Measurements from ENCODE around the gene SPON1. TPM values are rescaled to one million over a fixed set of nuclear protein-coding genes. Genes with fewer than 3 reads are reported as not detected.

Gene SPON1
- total RNA-seq, 4 donors from 2014 or later = 42.6 to 74.0 (median 56.1) TPM

DNA sequence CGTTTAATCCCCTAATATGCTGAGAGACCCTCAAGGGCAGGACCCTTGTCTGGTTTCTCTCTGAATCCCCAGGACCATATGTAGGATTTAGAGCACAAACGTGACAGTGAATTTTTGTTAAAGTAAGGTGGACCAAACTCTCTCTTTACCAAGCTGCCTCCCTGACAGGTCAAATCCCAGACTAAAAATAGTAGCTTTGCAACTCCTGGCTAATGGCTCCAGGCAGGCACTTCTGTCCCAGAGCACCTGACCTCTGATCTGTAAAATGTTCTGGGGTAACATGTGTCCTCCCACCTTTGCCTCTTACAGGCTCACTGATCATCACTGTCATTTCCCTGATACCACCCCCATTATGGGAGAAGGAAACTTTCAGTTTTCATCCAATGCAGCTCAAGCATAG lies 152.3 kb downstream of the SPON1 start:
- intact Hi-C loops (cut with DNase I; ENCODE audit: low total_unique reads) = no loop called here
- no peak overlapping the region for H3K27ac ChIP-seq
- H3K36me3 ChIP-seq = no peaks in the 10 kb centered on the region
- peaks cover 0 to 13% (median 7%) of the 10 kb centered on the region in 4 donors for H3K4me1 ChIP-seq
- no peak overlapping the region for H3K4me3 ChIP-seq
- no peaks in the 10 kb centered on the region for H3K9me3 ChIP-seq
- no peak for DNase-seq
- in situ Hi-C loops (cut with MboI; ENCODE audit: low pct_ligation_motif_present in 1 of 4, low pct_unique_long_range_greater_than_20kb in 1 of 4, low sequenced_read_pairs in 3 of 4) = no loop called here
- WGBS, 2 donors (ENCODE audit: low coverage in 1 of 2) = 78% methylated on average over 2 of the region's 2 CpGs; no CpG with 5 or more reads in 1 of the 2 donors
- TF ChIP-seq, protein P1, sequence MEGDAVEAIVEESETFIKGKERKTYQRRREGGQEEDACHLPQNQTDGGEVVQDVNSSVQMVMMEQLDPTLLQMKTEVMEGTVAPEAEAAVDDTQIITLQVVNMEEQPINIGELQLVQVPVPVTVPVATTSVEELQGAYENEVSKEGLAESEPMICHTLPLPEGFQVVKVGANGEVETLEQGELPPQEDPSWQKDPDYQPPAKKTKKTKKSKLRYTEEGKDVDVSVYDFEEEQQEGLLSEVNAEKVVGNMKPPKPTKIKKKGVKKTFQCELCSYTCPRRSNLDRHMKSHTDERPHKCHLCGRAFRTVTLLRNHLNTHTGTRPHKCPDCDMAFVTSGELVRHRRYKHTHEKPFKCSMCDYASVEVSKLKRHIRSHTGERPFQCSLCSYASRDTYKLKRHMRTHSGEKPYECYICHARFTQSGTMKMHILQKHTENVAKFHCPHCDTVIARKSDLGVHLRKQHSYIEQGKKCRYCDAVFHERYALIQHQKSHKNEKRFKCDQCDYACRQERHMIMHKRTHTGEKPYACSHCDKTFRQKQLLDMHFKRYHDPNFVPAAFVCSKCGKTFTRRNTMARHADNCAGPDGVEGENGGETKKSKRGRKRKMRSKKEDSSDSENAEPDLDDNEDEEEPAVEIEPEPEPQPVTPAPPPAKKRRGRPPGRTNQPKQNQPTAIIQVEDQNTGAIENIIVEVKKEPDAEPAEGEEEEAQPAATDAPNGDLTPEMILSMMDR (IDR thresholded peaks at IDR 0.05) = no peak
- no peak for TF ChIP-seq POLR2A (IDR thresholded peaks at IDR 0.05)
- TF ChIP-seq POLR2AphosphoS5 (IDR thresholded peaks at IDR 0.05) = no peak
- no peak for TF ChIP-seq EP300 (IDR thresholded peaks at IDR 0.05; ENCODE audit: low read depth)
- no peaks in the 10 kb centered on the region for H3K27me3 ChIP-seq

DNA sequence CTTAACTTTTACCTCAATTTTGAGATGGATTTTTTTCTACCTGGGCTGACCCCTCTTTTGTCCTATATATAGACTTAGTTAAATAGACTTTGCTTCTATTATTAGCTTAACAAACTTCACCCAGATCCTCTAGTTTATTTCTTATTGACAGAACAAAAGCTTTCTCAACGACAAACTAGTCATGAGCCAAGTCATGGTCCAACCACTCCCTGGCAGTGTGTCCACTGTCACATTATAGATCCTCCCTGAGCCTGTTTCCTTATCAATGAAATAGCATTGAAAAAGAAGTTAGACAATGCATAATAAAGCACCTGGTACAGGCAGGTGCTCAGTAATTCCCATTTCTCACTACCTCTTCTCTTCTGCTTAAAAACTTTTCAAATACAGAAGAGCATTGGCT lies 155.1 kb downstream of the SPON1 start:
- no peak for DNase-seq
- intact Hi-C loops (cut with DNase I; ENCODE audit: low total_unique reads) = no loop called here
- Histone ChIP-seq H3K4me1 (peaks cover 0 to 13% (median 7%) of the 10 kb centered on the region in 4 donors), H3K36me3 (no peaks in the 10 kb centered on the region), H3K9me3 (no peaks in the 10 kb centered on the region), H3K4me3 (no peak overlapping the region), H3K27ac (no peak overlapping the region), H3K27me3 (no peaks in the 10 kb centered on the region)
- in situ Hi-C loops (cut with MboI; ENCODE audit: low pct_ligation_motif_present in 1 of 4, low pct_unique_long_range_greater_than_20kb in 1 of 4, low sequenced_read_pairs in 3 of 4) = no loop called here
- 20 to 39% methylated on average over 1 of the region's 1 CpG for WGBS, 2 donors (ENCODE audit: low coverage in 1 of 2)
- TF ChIP-seq EP300 (IDR thresholded peaks at IDR 0.05; ENCODE audit: low read depth) (no peak), POLR2AphosphoS5 (IDR thresholded peaks at IDR 0.05) (no peak), POLR2A (IDR thresholded peaks at IDR 0.05) (no peak)
- TF ChIP-seq, protein P1 (IDR thresholded peaks at IDR 0.05) = no peak

DNA sequence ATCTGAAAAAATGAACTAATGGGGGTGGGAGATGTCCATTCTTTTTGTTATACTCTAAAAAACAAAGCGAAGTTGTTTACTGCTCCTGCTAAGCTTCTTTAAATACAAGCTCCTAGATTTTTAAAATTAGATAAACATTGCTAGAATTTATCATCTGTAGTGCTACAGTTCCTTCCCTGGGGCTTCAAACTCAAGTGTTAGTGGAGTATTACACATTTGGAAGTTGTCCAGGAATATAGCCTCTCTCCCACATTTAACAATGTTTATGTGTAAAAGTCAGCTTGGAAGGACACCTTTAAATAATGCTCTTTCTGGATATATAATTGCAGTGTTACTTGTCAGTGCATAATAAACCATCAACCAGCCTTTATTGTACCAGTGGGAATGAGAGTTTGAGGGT lies 155.5 kb downstream of the SPON1 start:
- WGBS, 2 donors (ENCODE audit: low coverage in 1 of 2) = 0% methylated on average over 1 of the region's 1 CpG
- no peak for DNase-seq
- no peak for TF ChIP-seq POLR2AphosphoS5 (IDR thresholded peaks at IDR 0.05)
- TF ChIP-seq POLR2A (IDR thresholded peaks at IDR 0.05) = no peak
- TF ChIP-seq EP300 (IDR thresholded peaks at IDR 0.05; ENCODE audit: low read depth) = no peak
- TF ChIP-seq, protein P1 (IDR thresholded peaks at IDR 0.05) = no peak
- in situ Hi-C loops (cut with MboI; ENCODE audit: low pct_ligation_motif_present in 1 of 4, low pct_unique_long_range_greater_than_20kb in 1 of 4, low sequenced_read_pairs in 3 of 4) (no loop called here), intact Hi-C loops (cut with DNase I; ENCODE audit: low total_unique reads) (no loop called here)
- Histone ChIP-seq H3K36me3 (no peaks in the 10 kb centered on the region), H3K27me3 (no peaks in the 10 kb centered on the region), H3K9me3 (no peaks in the 10 kb centered on the region), H3K4me1 (peaks cover 0 to 13% (median 7%) of the 10 kb centered on the region in 4 donors), H3K4me3 (no peak overlapping the region), H3K27ac (no peak overlapping the region)

DNA sequence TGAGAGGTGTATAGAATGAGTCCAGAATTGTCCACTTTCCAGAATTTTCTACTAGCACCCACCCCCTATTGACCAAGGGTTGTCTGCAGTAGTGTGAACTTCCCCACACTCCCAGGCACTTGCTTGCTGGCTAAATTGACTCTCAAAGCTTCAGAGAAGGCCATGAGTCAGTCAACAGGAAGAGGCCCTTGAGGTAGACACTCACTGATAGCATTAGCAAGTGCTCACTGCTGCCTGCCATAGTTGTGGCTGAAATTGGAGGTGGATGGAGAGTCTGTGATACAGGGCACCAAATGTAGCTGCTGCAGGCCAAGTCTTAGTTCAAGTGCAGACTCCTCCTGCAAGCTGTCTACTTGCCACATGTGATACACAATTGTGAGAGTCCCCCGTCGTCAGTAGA lies 156.8 kb downstream of the SPON1 start:
- no peak overlapping the region for H3K27ac ChIP-seq
- in situ Hi-C loops (cut with MboI; ENCODE audit: low pct_ligation_motif_present in 1 of 4, low pct_unique_long_range_greater_than_20kb in 1 of 4, low sequenced_read_pairs in 3 of 4) = no loop called here
- no peaks in the 10 kb centered on the region for H3K27me3 ChIP-seq
- peaks cover 0 to 13% (median 7%) of the 10 kb centered on the region in 4 donors for H3K4me1 ChIP-seq
- intact Hi-C loops (cut with DNase I; ENCODE audit: low total_unique reads) = no loop called here
- H3K4me3 ChIP-seq = no peak overlapping the region
- H3K36me3 ChIP-seq = no peaks in the 10 kb centered on the region
- no peak for DNase-seq
- TF ChIP-seq EP300 (IDR thresholded peaks at IDR 0.05; ENCODE audit: low read depth) (no peak), POLR2A (IDR thresholded peaks at IDR 0.05) (no peak), POLR2AphosphoS5 (IDR thresholded peaks at IDR 0.05) (no peak)
- TF ChIP-seq, protein P1 (IDR thresholded peaks at IDR 0.05) = no peak
- WGBS, 2 donors (ENCODE audit: low coverage in 1 of 2) = 85 to 92% methylated on average over 2 of the region's 2 CpGs
- H3K9me3 ChIP-seq = no peaks in the 10 kb centered on the region

Data from transverse colon (tissue), 4 donors.